IMR-90 (cell line): Measurements from ENCODE around the gene PXN. TPM values are rescaled to one million over a fixed set of nuclear protein-coding genes. Genes with fewer than 3 reads are reported as not detected.

ENCODE experiments used
- ATAC-seq: fragments of 200-7000 bp; cut with Tn5 transposase; 2 replicates; pipeline ENCODE4 v1.9.1; 2020; ENCODE audit warnings: low read depth, mild to moderate bottlenecking, moderate library complexity
- BruUV-seq: library from RNA; stranded (reverse); fragments of 400-500 nt; replicated peaks from 2 replicates; lab custom pipeline; 2021; lab: Mats Ljungman, UMichigan
- CTCF ChIA-PET: fragments of 300-600 bp; formaldehyde crosslinking; extraction: SDS; loops from one replicate; lab custom pipeline; 2021; ENCODE audit warnings: antibody characterized with exemption; lab: Yijun Ruan, JAX
- POLR2A ChIA-PET: fragments of 300-600 bp; sonication (Branson Sonifier 250); formaldehyde crosslinking; loops from one replicate; lab custom pipeline; 2022; ENCODE audit warnings: antibody characterized with exemption; ENCODE audit not compliant: unreplicated experiment; lab: Charles Lee
- DNase-seq: peaks from one replicate; pipeline ENCODE4 v3.0.0; 2013
- H2AFZ ChIP-seq: replicated peaks from 2 replicates; pipeline ENCODE3; 2013; ENCODE audit warnings: low read length, mild to moderate bottlenecking; ENCODE audit not compliant: poor library complexity
- H2AK5ac ChIP-seq: 2 replicates; pipeline ENCODE4 v1.6.1; 2013; ENCODE audit warnings: low read depth, low read length, inconsistent platforms
- H2AK9ac ChIP-seq: replicated peaks from 2 replicates; pipeline ENCODE3; 2013; ENCODE audit warnings: mild to moderate bottlenecking, low read depth, low read length, moderate library complexity; ENCODE audit not compliant: poor library complexity
- H2BK120ac ChIP-seq: 2 replicates; pipeline ENCODE4 v1.6.1; 2013; ENCODE audit warnings: low read depth, low read length, inconsistent platforms
- H2BK15ac ChIP-seq: 3 replicates; pipeline ENCODE4 v1.6.1; 2013; ENCODE audit warnings: low read depth, low read length, inconsistent platforms
- H2BK20ac ChIP-seq: 2 replicates; pipeline ENCODE4 v1.6.1; 2013; ENCODE audit warnings: low read depth, mild to moderate bottlenecking, inconsistent platforms, low read length, moderate library complexity
- H2BK5ac ChIP-seq: 2 replicates; pipeline ENCODE4 v1.6.1; 2013; ENCODE audit warnings: mild to moderate bottlenecking, low read depth, low read length, inconsistent platforms; ENCODE audit not compliant: poor library complexity, severe bottlenecking
- H3K14ac ChIP-seq: replicated peaks from 2 replicates; pipeline ENCODE4 v1.6.1; 2013; ENCODE audit warnings: low read depth, low read length, inconsistent platforms
- H3K18ac ChIP-seq: 2 replicates; pipeline ENCODE4 v1.6.1; 2013; ENCODE audit warnings: low read depth, low read length, control low read depth
- H3K23ac ChIP-seq: 2 replicates; pipeline ENCODE4 v1.6.1; 2013; ENCODE audit warnings: low read depth, low read length, inconsistent platforms
- H3K27ac ChIP-seq: 2 replicates; pipeline ENCODE4 v1.5.1; 2013; ENCODE audit warnings: mild to moderate bottlenecking, control low read depth, low read length; ENCODE audit not compliant: insufficient read depth
- H3K27me3 ChIP-seq: 2 replicates; pipeline ENCODE4 v1.6.1; 2013; ENCODE audit warnings: low read length; ENCODE audit not compliant: control insufficient read depth, insufficient read depth
- H3K36me3 ChIP-seq: 2 replicates; pipeline ENCODE4 v1.6.1; 2013; ENCODE audit warnings: low read length, mixed read lengths; ENCODE audit not compliant: control insufficient read depth, insufficient read depth
- H3K4ac ChIP-seq: 2 replicates; pipeline ENCODE4 v1.6.1; 2013; ENCODE audit warnings: low read depth, low read length, inconsistent platforms
- H3K4me1 ChIP-seq: 2 replicates; pipeline ENCODE4 v1.6.1; 2013; ENCODE audit warnings: low read length, mixed read lengths; ENCODE audit not compliant: control insufficient read depth, insufficient read depth
- H3K4me2 ChIP-seq: 2 replicates; pipeline ENCODE4 v1.6.1; 2013; ENCODE audit warnings: low read depth, mild to moderate bottlenecking, control low read depth, low read length, moderate library complexity
- H3K4me3 ChIP-seq: 2 replicates; pipeline ENCODE4 v1.5.1; 2013; ENCODE audit warnings: low read depth, mild to moderate bottlenecking, control low read depth, low read length, moderate library complexity; ENCODE audit not compliant: insufficient read depth
- H3K56ac ChIP-seq: 2 replicates; pipeline ENCODE4 v1.6.1; 2013; ENCODE audit warnings: low read length, inconsistent platforms; ENCODE audit not compliant: insufficient read depth; ENCODE audit errors: extremely low read depth
- H3K79me1 ChIP-seq, 2 experiments: 2 replicates each; pipeline ENCODE4 v1.6.1; 2013; ENCODE audit warnings: low read length in 2 of 2, inconsistent platforms in 1 of 2, low read depth in 1 of 2
- H3K9ac ChIP-seq: 2 replicates; pipeline ENCODE4 v1.6.1; 2013; ENCODE audit warnings: low read depth, low read length, control low read depth
- H3K9me1 ChIP-seq: 2 replicates; pipeline ENCODE4 v1.6.1; 2013; ENCODE audit warnings: low read length, inconsistent platforms; ENCODE audit not compliant: insufficient read depth
- H3K9me3 ChIP-seq: 2 replicates; pipeline ENCODE4 v1.6.1; 2013; ENCODE audit warnings: low read length; ENCODE audit not compliant: control insufficient read depth, insufficient read depth
- H4K20me1 ChIP-seq: 2 replicates; pipeline ENCODE4 v1.6.1; 2013; ENCODE audit warnings: low read length, inconsistent platforms; ENCODE audit not compliant: insufficient read depth
- H4K5ac ChIP-seq: 2 replicates; pipeline ENCODE4 v1.6.1; 2013; ENCODE audit warnings: mild to moderate bottlenecking, low read depth, low read length, control low read depth
- H4K8ac ChIP-seq, 2 experiments: 2 replicates each; pipeline ENCODE4 v1.6.1; 2013; ENCODE audit warnings: low read depth in 2 of 2, low read length in 2 of 2, control low read depth in 1 of 2, inconsistent platforms in 1 of 2
- H4K91ac ChIP-seq: 2 replicates; pipeline ENCODE4 v1.6.1; 2013; ENCODE audit warnings: low read depth, low read length, inconsistent platforms; ENCODE audit not compliant: insufficient read depth
- BHLHE40 ChIP-seq: fragments of 150-350 bp; IDR thresholded peaks from 2 replicates; pipeline ENCODE4 v1.6.1; 2016; ENCODE audit warnings: mild to moderate bottlenecking, low read depth, low read length
- CEBPB ChIP-seq: IDR thresholded peaks from 2 replicates; pipeline ENCODE4 v1.6.1; 2012; ENCODE audit warnings: low read depth, low read length, improper control_type of control experiment
- FOS ChIP-seq: fragments of 150-350 bp; IDR thresholded peaks from 2 replicates; pipeline ENCODE4 v1.6.1; 2016; ENCODE audit warnings: low read depth, low read length
- MAZ ChIP-seq: IDR thresholded peaks from 2 replicates; pipeline ENCODE4 v1.6.1; 2012; ENCODE audit warnings: low read depth, mild to moderate bottlenecking, low read length, improper control_type of control experiment, moderate library complexity, borderline replicate concordance
- NFE2L2 ChIP-seq: fragments of 150-350 bp; IDR thresholded peaks from 2 replicates; pipeline ENCODE4 v1.6.1; 2016; ENCODE audit warnings: low read depth, mild to moderate bottlenecking, low read length
- POLR2A ChIP-seq: IDR thresholded peaks from 2 replicates; pipeline ENCODE4 v1.6.1; 2012; ENCODE audit warnings: mild to moderate bottlenecking, low read depth, low read length
- RAD21 ChIP-seq: IDR thresholded peaks from 2 replicates; pipeline ENCODE4 v1.6.1; 2012; ENCODE audit warnings: low read length, improper control_type of control experiment
- RCOR1 ChIP-seq: IDR thresholded peaks from 2 replicates; pipeline ENCODE4 v1.6.1; 2012; ENCODE audit warnings: mild to moderate bottlenecking, low read length, improper control_type of control experiment; ENCODE audit not compliant: insufficient replicate concordance
- RFX5 ChIP-seq: IDR thresholded peaks from 2 replicates; pipeline ENCODE4 v1.8.0; 2012; ENCODE audit warnings: low read depth, mild to moderate bottlenecking, low read length, moderate library complexity
- SMC3 ChIP-seq: fragments of 150-350 bp; IDR thresholded peaks from 2 replicates; pipeline ENCODE4 v1.6.1; 2016; ENCODE audit warnings: low read depth, mild to moderate bottlenecking, antibody characterized with exemption, low read length, moderate library complexity
- WGBS, 2 experiments: methylation state at CpG; one replicate each; pipeline versions ENCODE4 v1.1.5 to v1.1.7; 2013; ENCODE audit warnings: missing lambda C conversion rate in 2 of 2; ENCODE audit not compliant: insufficient read length in 1 of 2; ENCODE audit errors: extremely low coverage in 2 of 2; 5-methylcytosine and 5-hydroxymethylcytosine counted together
- dilution Hi-C: fragments of 300-500 bp; cut with HindIII; formaldehyde crosslinking; loops from one replicate; pipeline ENCODE4 v1.14.3; 2018; ENCODE audit warnings: low sequenced_read_pairs; ENCODE audit not compliant: unreplicated experiment
- in situ Hi-C: fragments of 300-500 bp; cut with MboI; formaldehyde crosslinking; loops from 3 replicates; pipeline ENCODE4 v1.14.3; 2019; ENCODE audit warnings: low sequenced_read_pairs, inconsistent platforms, mixed read lengths
- intact Hi-C: fragments of 100-400 bp; cut with micrococcal nuclease; formaldehyde crosslinking; loops from 2 replicates; pipeline ENCODE4 v1.10.0; 2022
- polyA plus RNA-seq, 3 experiments: library from polyadenylated mRNA; depleted of rRNA; stranded (reverse); fragments of >200 nt; gene quantifications; 2 replicates each; pipeline ENCODE4 v1.2.3, GENCODE V29; 2012; ENCODE audit warnings: low replicate concordance in 1 of 3
- total RNA-seq: library from RNA; depleted of rRNA; stranded (reverse); fragments of >200 nt; gene quantifications from 2 replicates; pipeline ENCODE4 v1.2.3, GENCODE V29; 2012
- TF ChIP-seq, protein P1 (sequence below): fragments of 150-350 bp; IDR thresholded peaks from 2 replicates; pipeline ENCODE4 v1.6.1; 2017; ENCODE audit warnings: mild to moderate bottlenecking, antibody characterized with exemption, low read length, low read depth
- TF ChIP-seq, protein P2 (sequence below): conservative IDR thresholded peaks from 2 replicates; pipeline ENCODE4 v1.5.1; 2012; ENCODE audit warnings: mild to moderate bottlenecking, low read depth, low read length, improper control_type of control experiment

The PXN gene
- total and polyA plus RNA-seq, 2 of the 4 experiments (the other 2 are of a cell fraction) = 46.6 to 134 TPM

- peak within 1 kb of the TSS; percentile 91; the same call in 2 of the 3 replicates for H2BK15ac ChIP-seq
- peak within 1 kb of the TSS; percentile 97; the same call in 1 of the 2 replicates for H3K56ac ChIP-seq
- H3K4me3 ChIP-seq = peak within 1 kb of the TSS; percentile 61
- H2AK9ac ChIP-seq = peak within 1 kb of the TSS; percentile 82
- H4K8ac ChIP-seq = peak within 1 kb of the TSS in 1 of 2 experiments; percentile 97; a peak in 2 of 4 replicates
- H4K5ac ChIP-seq = 0 out of 2 replicates have a peak within 1 kb of the TSS, but pooled peaks have one; percentile 62
- peak within 1 kb of the TSS; percentile 76 for H3K4me2 ChIP-seq
- H2AFZ ChIP-seq = peak within 1 kb of the TSS; percentile 97
- peak within 1 kb of the TSS; percentile 83 for H2BK5ac ChIP-seq
- BruUV-seq = no TSS peak
- WGBS, 2 experiments = 0% methylated on average over 3 of the region's 31 CpGs; no CpG with 5 or more reads in 1 of the 2 experiments
- peak within 1 kb of the TSS; percentile 86 for H3K18ac ChIP-seq
- peak within 1 kb of the TSS; percentile 69 for H3K9ac ChIP-seq
- H3K9me3 ChIP-seq = no peaks in the 10 kb centered on the region
- H3K36me3 ChIP-seq = no peaks in the 10 kb centered on the region
- dilution Hi-C loops = no loop called here
- no peaks in the 10 kb centered on the region; the same call in 1 of the 2 replicates for H3K4me1 ChIP-seq
- in situ Hi-C loops = no loop called here
- ATAC-seq = peak; percentile 99
- no peaks in the 10 kb centered on the region for H3K79me1 ChIP-seq
- H2BK20ac ChIP-seq = peak within 1 kb of the TSS; percentile 96
- intact Hi-C loops = loop anchor here (1.0 kb wide), 1 partner anchor 15 kb away; no protein-coding TSS in a partner anchor
- peak within 1 kb of the TSS; percentile 92 for H3K4ac ChIP-seq
- peak within 1 kb of the TSS; percentile 98 for H2BK120ac ChIP-seq
- CTCF ChIA-PET = interaction anchor here (0.6 to 1.4 kb wide), 10 partner anchors 9 to 637 kb away, joined by 3 to 11 read pairs (median 4); partner anchors contain the start of genes RNU4-1 and RNU4-2
- peak within 1 kb of the TSS; percentile 53 for H3K27ac ChIP-seq
- no peaks in the 10 kb centered on the region for H3K27me3 ChIP-seq
- no peaks in the 10 kb centered on the region for H3K9me1 ChIP-seq
- peak; percentile 94 for DNase-seq
- H4K20me1 ChIP-seq = no peaks in the 10 kb centered on the region
- H2AK5ac ChIP-seq = no peak within 1 kb of the TSS
- POLR2A ChIA-PET = interaction anchor here (1.4 kb wide), 1 partner anchor 10 kb away, joined by 28 read pairs; the partner anchor contains the start of genes RNU4-1 and RNU4-2
- peak within 1 kb of the TSS; percentile 88; the same call in 1 of the 2 replicates for H4K91ac ChIP-seq
- peak within 1 kb of the TSS; percentile 78; the same call in 1 of the 2 replicates for H3K23ac ChIP-seq
- H3K14ac ChIP-seq = peak within 1 kb of the TSS; percentile 88
- peak; percentile 47; the same call in 1 of the 2 replicates for TF ChIP-seq MAZ
- no peak for TF ChIP-seq NFE2L2
- TF ChIP-seq POLR2A = no peak
- TF ChIP-seq, protein P1, sequence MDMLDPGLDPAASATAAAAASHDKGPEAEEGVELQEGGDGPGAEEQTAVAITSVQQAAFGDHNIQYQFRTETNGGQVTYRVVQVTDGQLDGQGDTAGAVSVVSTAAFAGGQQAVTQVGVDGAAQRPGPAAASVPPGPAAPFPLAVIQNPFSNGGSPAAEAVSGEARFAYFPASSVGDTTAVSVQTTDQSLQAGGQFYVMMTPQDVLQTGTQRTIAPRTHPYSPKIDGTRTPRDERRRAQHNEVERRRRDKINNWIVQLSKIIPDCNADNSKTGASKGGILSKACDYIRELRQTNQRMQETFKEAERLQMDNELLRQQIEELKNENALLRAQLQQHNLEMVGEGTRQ = no peak
- peak; percentile 25; the same call in 1 of the 2 replicates for TF ChIP-seq SMC3
- no peak for TF ChIP-seq RFX5
- TF ChIP-seq RCOR1 = no peak
- TF ChIP-seq, protein P2, sequence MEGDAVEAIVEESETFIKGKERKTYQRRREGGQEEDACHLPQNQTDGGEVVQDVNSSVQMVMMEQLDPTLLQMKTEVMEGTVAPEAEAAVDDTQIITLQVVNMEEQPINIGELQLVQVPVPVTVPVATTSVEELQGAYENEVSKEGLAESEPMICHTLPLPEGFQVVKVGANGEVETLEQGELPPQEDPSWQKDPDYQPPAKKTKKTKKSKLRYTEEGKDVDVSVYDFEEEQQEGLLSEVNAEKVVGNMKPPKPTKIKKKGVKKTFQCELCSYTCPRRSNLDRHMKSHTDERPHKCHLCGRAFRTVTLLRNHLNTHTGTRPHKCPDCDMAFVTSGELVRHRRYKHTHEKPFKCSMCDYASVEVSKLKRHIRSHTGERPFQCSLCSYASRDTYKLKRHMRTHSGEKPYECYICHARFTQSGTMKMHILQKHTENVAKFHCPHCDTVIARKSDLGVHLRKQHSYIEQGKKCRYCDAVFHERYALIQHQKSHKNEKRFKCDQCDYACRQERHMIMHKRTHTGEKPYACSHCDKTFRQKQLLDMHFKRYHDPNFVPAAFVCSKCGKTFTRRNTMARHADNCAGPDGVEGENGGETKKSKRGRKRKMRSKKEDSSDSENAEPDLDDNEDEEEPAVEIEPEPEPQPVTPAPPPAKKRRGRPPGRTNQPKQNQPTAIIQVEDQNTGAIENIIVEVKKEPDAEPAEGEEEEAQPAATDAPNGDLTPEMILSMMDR = peak; percentile 94
- TF ChIP-seq BHLHE40 = peak; percentile 93
- peak; percentile 24 for TF ChIP-seq RAD21
- peak; percentile 25; the same call in 1 of the 2 replicates for TF ChIP-seq CEBPB
- 0 out of 2 replicates have a peak, but pooled peaks have one; percentile 11 for TF ChIP-seq FOS
Observed at GRCh38 chr12:120301962-120302815, 36.7 kb upstream of the PXN start, which contains the start of gene SIRT4. TSS of gene SIRT4 (plus strand) at chr12:120302321. CDS start at chr12:120303562, 1,241 bp downstream.
